WTC11 (cell line): ENCODE results near the gene SPAG9. TPM values are rescaled to one million over a fixed set of nuclear protein-coding genes. Genes with fewer than 3 reads are reported as not detected.

Experiments used
- ATAC-seq: fragments of 200-7000 bp; cut with Tn5 transposase; 2 replicates; pipeline ENCODE4 v1.10.0; 2021; ENCODE audit warnings: mild to moderate bottlenecking, moderate library complexity
- CTCF ChIA-PET: fragments of 300-600 bp; sonication (Branson Sonifier 250); formaldehyde crosslinking; loops from one replicate; lab custom pipeline; 2021; ENCODE audit warnings: antibody characterized with exemption; lab: Charles Lee
- POLR2A ChIA-PET: fragments of 350-600 bp; sonication (Branson Sonifier 250); formaldehyde crosslinking; loops from one replicate; lab custom pipeline; 2021; ENCODE audit warnings: antibody characterized with exemption; lab: Charles Lee
- DNase-seq: peaks from one replicate; pipeline ENCODE4 v3.0.0; 2021; ENCODE audit warnings: low spot score
- H3K27ac Mint-ChIP-seq: 2 replicates; pipeline ENCODE4 v1.8.0; 2021; ENCODE audit warnings: mixed read lengths
- H3K27me3 Mint-ChIP-seq: 2 replicates; pipeline ENCODE4 v1.8.0; 2021; ENCODE audit warnings: low read depth, mild to moderate bottlenecking, moderate library complexity, mixed read lengths
- H3K36me3 Mint-ChIP-seq: 2 replicates; pipeline ENCODE4 v1.8.0; 2021; ENCODE audit warnings: mixed read lengths
- H3K4me1 Mint-ChIP-seq: 2 replicates; pipeline ENCODE4 v1.8.0; 2022; ENCODE audit warnings: mixed read lengths
- H3K4me3 Mint-ChIP-seq: 2 replicates; pipeline ENCODE4 v1.8.0; 2021; ENCODE audit warnings: mild to moderate bottlenecking, moderate library complexity, mixed read lengths
- H3K9me3 Mint-ChIP-seq: 2 replicates; pipeline ENCODE4 v1.8.0; 2021; ENCODE audit warnings: mixed read lengths
- ATF3 ChIP-seq: sonication (generic); formaldehyde crosslinking; conservative IDR thresholded peaks from 2 replicates; pipeline ENCODE4 v1.8.1; 2022; ENCODE audit warnings: mild to moderate bottlenecking, missing genetic modification reagents
- CBFB ChIP-seq: sonication (generic); formaldehyde crosslinking; IDR thresholded peaks from 2 replicates; pipeline ENCODE4 v1.8.1; 2022; ENCODE audit warnings: mild to moderate bottlenecking, low read depth, missing genetic modification reagents
- CREB1 ChIP-seq: sonication (generic); formaldehyde crosslinking; IDR thresholded peaks from 2 replicates; pipeline ENCODE4 v1.8.0; 2023; ENCODE audit warnings: mild to moderate bottlenecking, missing genetic modification reagents
- E2F4 ChIP-seq: sonication (generic); formaldehyde crosslinking; IDR thresholded peaks from 2 replicates; pipeline ENCODE4 v1.8.1; 2022; ENCODE audit warnings: low read depth, mild to moderate bottlenecking, moderate library complexity, missing genetic modification reagents, borderline replicate concordance
- FOXJ3 ChIP-seq: sonication (generic); formaldehyde crosslinking; IDR thresholded peaks from 2 replicates; pipeline ENCODE4 v1.9.0; 2021; ENCODE audit warnings: missing genetic modification reagents, mild to moderate bottlenecking, borderline replicate concordance
- GRHL2 ChIP-seq: fragments of 250-450 bp; sonication (Bioruptor Pico); IDR thresholded peaks from 2 replicates; pipeline ENCODE4 v1.8.0; 2022; ENCODE audit warnings: mild to moderate bottlenecking, moderate library complexity; ENCODE audit not compliant: insufficient replicate concordance, severe bottlenecking
- JUN ChIP-seq: sonication (generic); formaldehyde crosslinking; IDR thresholded peaks from 2 replicates; pipeline ENCODE4 v1.8.0; 2023; ENCODE audit warnings: mild to moderate bottlenecking, missing genetic modification reagents
- KAT7 ChIP-seq: sonication (generic); formaldehyde crosslinking; IDR thresholded peaks from 2 replicates; pipeline ENCODE4 v1.8.1; 2023; ENCODE audit warnings: missing genetic modification reagents, mild to moderate bottlenecking, borderline replicate concordance
- MAX ChIP-seq: sonication (generic); formaldehyde crosslinking; IDR thresholded peaks from 2 replicates; pipeline ENCODE4 v1.8.0; 2022; ENCODE audit warnings: mild to moderate bottlenecking, missing genetic modification reagents
- MYBL2 ChIP-seq: sonication (generic); formaldehyde crosslinking; IDR thresholded peaks from 2 replicates; pipeline ENCODE4 v1.8.1; 2023; ENCODE audit warnings: mild to moderate bottlenecking, moderate library complexity, missing genetic modification reagents
- NFATC4 ChIP-seq: fragments of 250-450 bp; sonication (Bioruptor Pico); IDR thresholded peaks from 2 replicates; pipeline ENCODE4 v1.9.0; 2021; ENCODE audit warnings: mild to moderate bottlenecking
- NFE2L1 ChIP-seq: sonication (generic); formaldehyde crosslinking; IDR thresholded peaks from 2 replicates; pipeline ENCODE4 v1.8.1; 2023; ENCODE audit warnings: missing genetic modification reagents
- PREB ChIP-seq: sonication (generic); formaldehyde crosslinking; IDR thresholded peaks from 2 replicates; pipeline ENCODE4 v1.8.1; 2022; ENCODE audit warnings: mild to moderate bottlenecking, missing genetic modification reagents, moderate library complexity, borderline replicate concordance
- SMAD3 ChIP-seq: sonication (generic); formaldehyde crosslinking; IDR thresholded peaks from 2 replicates; pipeline ENCODE4 v1.8.0; 2022; ENCODE audit warnings: missing genetic modification reagents, mild to moderate bottlenecking, borderline replicate concordance
- SMAD4 ChIP-seq: sonication (generic); formaldehyde crosslinking; IDR thresholded peaks from 2 replicates; pipeline ENCODE4 v1.8.0; 2022; ENCODE audit warnings: mild to moderate bottlenecking, missing genetic modification reagents
- TEAD4 ChIP-seq: sonication (generic); formaldehyde crosslinking; IDR thresholded peaks from 2 replicates; pipeline ENCODE4 v1.8.0; 2022; ENCODE audit warnings: mild to moderate bottlenecking, missing genetic modification reagents
- TP53 ChIP-seq: sonication (generic); formaldehyde crosslinking; IDR thresholded peaks from 2 replicates; pipeline ENCODE4 v1.8.1; 2023; ENCODE audit warnings: mild to moderate bottlenecking, missing genetic modification reagents
- USF1 ChIP-seq: sonication (generic); formaldehyde crosslinking; IDR thresholded peaks from 2 replicates; pipeline ENCODE4 v1.8.0; 2022; ENCODE audit warnings: mild to moderate bottlenecking, missing genetic modification reagents
- ZBTB21 ChIP-seq: sonication (generic); formaldehyde crosslinking; IDR thresholded peaks from 2 replicates; pipeline ENCODE4 v1.8.1; 2023; ENCODE audit warnings: mild to moderate bottlenecking, missing genetic modification reagents, borderline replicate concordance
- ZBTB43 ChIP-seq: sonication (generic); formaldehyde crosslinking; IDR thresholded peaks from 2 replicates; pipeline ENCODE4 v1.8.1; 2023; ENCODE audit warnings: mild to moderate bottlenecking, missing genetic modification reagents
- ZNF219 ChIP-seq: sonication (generic); formaldehyde crosslinking; IDR thresholded peaks from 2 replicates; pipeline ENCODE4 v1.8.0; 2023; ENCODE audit warnings: missing genetic modification reagents, mild to moderate bottlenecking, borderline replicate concordance
- ZNF416 ChIP-seq: fragments of 250-450 bp; sonication (Bioruptor Pico); IDR thresholded peaks from 2 replicates; pipeline ENCODE4 v1.9.0; 2021; ENCODE audit warnings: mild to moderate bottlenecking, inconsistent platforms
- total RNA-seq: library from RNA; stranded (reverse); gene quantifications from 3 replicates; pipeline ENCODE4 v1.2.3, GENCODE V29; 2021
- TF ChIP-seq, protein P1 (sequence below): fragments of 250-450 bp; sonication (Bioruptor Pico); IDR thresholded peaks from 2 replicates; pipeline ENCODE4 v2.1.2; 2022; ENCODE audit warnings: mild to moderate bottlenecking, moderate library complexity
- TF ChIP-seq, protein P2 (sequence below): sonication (generic); formaldehyde crosslinking; IDR thresholded peaks from 2 replicates; pipeline ENCODE4 v1.8.1; 2022; ENCODE audit warnings: low read depth, missing genetic modification reagents, borderline replicate concordance

SPAG9 gene
- total RNA-seq, 1 experiment from 2014 or later = 51.9 TPM

- DNase-seq (no peak), ATAC-seq (no peak)
- no peak overlapping the region for H3K27ac Mint-ChIP-seq
- CTCF ChIA-PET = no interaction called here
- H3K4me3 Mint-ChIP-seq = no peak overlapping the region
- POLR2A ChIA-PET = no interaction called here
- no peak for TF ChIP-seq ZNF219
- no peak for TF ChIP-seq ATF3 (CRISPR knock-in tag)
- TF ChIP-seq JUN (CRISPR knock-in tag) = no peak
- TF ChIP-seq, protein P1, sequence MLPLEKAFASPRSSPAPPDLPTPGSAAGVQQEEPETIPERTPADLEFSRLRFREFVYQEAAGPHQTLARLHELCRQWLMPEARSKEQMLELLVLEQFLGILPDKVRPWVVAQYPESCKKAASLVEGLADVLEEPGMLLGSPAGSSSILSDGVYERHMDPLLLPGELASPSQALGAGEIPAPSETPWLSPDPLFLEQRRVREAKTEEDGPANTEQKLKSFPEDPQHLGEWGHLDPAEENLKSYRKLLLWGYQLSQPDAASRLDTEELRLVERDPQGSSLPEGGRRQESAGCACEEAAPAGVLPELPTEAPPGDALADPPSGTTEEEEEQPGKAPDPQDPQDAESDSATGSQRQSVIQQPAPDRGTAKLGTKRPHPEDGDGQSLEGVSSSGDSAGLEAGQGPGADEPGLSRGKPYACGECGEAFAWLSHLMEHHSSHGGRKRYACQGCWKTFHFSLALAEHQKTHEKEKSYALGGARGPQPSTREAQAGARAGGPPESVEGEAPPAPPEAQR (CRISPR knock-in tag) = no peak
- no peak for TF ChIP-seq ZBTB43 (CRISPR knock-in tag)
- TF ChIP-seq SMAD3 (CRISPR knock-in tag) = no peak
- no peak for TF ChIP-seq PREB (CRISPR knock-in tag)
- TF ChIP-seq FOXJ3 = no peak
- no peak for TF ChIP-seq NFE2L1 (CRISPR knock-in tag)
- TF ChIP-seq, protein P2, sequence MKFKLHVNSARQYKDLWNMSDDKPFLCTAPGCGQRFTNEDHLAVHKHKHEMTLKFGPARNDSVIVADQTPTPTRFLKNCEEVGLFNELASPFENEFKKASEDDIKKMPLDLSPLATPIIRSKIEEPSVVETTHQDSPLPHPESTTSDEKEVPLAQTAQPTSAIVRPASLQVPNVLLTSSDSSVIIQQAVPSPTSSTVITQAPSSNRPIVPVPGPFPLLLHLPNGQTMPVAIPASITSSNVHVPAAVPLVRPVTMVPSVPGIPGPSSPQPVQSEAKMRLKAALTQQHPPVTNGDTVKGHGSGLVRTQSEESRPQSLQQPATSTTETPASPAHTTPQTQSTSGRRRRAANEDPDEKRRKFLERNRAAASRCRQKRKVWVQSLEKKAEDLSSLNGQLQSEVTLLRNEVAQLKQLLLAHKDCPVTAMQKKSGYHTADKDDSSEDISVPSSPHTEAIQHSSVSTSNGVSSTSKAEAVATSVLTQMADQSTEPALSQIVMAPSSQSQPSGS = no peak
- TF ChIP-seq MAX (CRISPR knock-in tag) = no peak
- TF ChIP-seq CBFB (CRISPR knock-in tag) = no peak
- no peak for TF ChIP-seq E2F4 (CRISPR knock-in tag)
- no peak for TF ChIP-seq SMAD4 (CRISPR knock-in tag)
- no peak for TF ChIP-seq ZNF416
- TF ChIP-seq NFATC4 (CRISPR knock-in tag) = no peak
- H3K36me3 Mint-ChIP-seq = no peaks in the 10 kb centered on the region
- peaks cover 11% of the 10 kb centered on the region for H3K4me1 Mint-ChIP-seq
- 0 out of 2 replicates have a peak, but pooled peaks cover 3% of the 10 kb centered on the region for H3K9me3 Mint-ChIP-seq
- no peaks in the 10 kb centered on the region; the same call in 1 of the 2 replicates for H3K27me3 Mint-ChIP-seq
Measured at GRCh38 chr17:51147650-51148049, 27.0 kb upstream of the SPAG9 start.

DNA sequence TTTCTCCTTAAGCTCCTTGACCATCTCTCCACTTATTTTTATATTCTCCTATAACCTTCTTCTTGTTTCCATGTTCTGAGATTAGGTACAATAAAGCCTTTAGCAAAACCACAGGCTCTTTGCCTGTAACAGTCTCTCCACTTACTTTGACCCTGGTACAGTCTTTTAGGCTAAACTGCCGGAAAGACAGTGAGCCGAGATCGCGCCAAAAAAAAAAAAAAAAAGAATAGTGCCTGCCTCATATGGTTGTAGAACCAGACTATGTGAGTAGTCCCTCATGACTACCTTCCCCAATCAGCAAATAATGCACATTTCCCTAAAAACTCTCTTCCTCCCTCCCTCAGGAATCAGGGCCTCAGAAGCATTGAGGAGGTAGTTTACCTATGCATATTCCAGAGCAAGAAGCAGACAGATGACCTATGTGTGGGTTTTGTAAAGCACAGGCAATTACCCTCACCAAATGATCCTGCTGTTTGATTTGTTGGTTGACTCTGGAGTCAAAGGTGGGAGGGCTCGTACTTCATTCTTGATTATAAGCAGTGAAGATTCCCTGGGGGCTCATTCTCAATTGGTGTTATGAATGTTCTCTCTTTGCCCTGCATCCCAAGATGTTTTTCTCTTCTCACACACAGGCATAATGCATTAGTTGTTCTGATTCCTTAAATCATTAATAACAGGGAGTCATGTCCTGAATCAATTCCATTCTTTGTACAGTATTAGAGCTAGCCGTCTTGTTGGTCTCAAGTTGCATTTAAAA, 23.8 kb upstream of the SPAG9 start:
- ChIA-PET POLR2A (no interaction called here), CTCF (interaction anchor here (0.6 kb wide), 1 partner anchor 16 kb away, joined by 3 read pairs; no protein-coding TSS in a partner anchor)
- H3K4me3 Mint-ChIP-seq = no peak overlapping the region
- no peaks in the 10 kb centered on the region for H3K36me3 Mint-ChIP-seq
- no peaks in the 10 kb centered on the region; the same call in 1 of the 2 replicates for H3K27me3 Mint-ChIP-seq
- ATAC-seq = peak; percentile 80
- peak overlapping the region; percentile 17; the same call in 1 of the 2 replicates for H3K27ac Mint-ChIP-seq
- DNase-seq = no peak
- TF ChIP-seq ATF3 (CRISPR knock-in tag) = no peak
- no peak for TF ChIP-seq TEAD4 (CRISPR knock-in tag)
- no peak for TF ChIP-seq KAT7 (CRISPR knock-in tag)
- no peak for TF ChIP-seq MYBL2 (CRISPR knock-in tag)
- TF ChIP-seq TP53 (CRISPR knock-in tag) = no peak
- no peak for TF ChIP-seq USF1 (CRISPR knock-in tag)
- TF ChIP-seq CREB1 (CRISPR knock-in tag) = no peak
- TF ChIP-seq ZBTB21 (CRISPR knock-in tag) = no peak
- no peak for TF ChIP-seq GRHL2 (CRISPR knock-in tag)
- peaks cover 11% of the 10 kb centered on the region for H3K4me1 Mint-ChIP-seq
- H3K9me3 Mint-ChIP-seq = no peaks in the 10 kb centered on the region
